ENCODE data around the gene PES1.
A peak's percentile ranks its signal among the peaks of the same experiment; 100 is the strongest.
"Not testable (repeated sequence)": the region's sequence is repeated elsewhere in the genome, so short reads cannot be mapped to it uniquely, and the experiment has no call there.

Gene PES1

GRCh38 chr22:30605449-30606110 is 13.9 kb upstream of the PES1 start:
- peaks cover 33% of the 10 kb centered on the region for H3K27me3 Mint-ChIP-seq
- H3K9me3 Mint-ChIP-seq: no peaks in the 10 kb centered on the region
- peak overlapping the region; percentile 51 for H3K27ac Mint-ChIP-seq (ENCODE audit: low read depth)
- peaks cover 15% of the 10 kb centered on the region for H3K4me1 Mint-ChIP-seq
- no peak overlapping the region for H3K4me3 Mint-ChIP-seq
- no peaks in the 10 kb centered on the region for H3K36me3 Mint-ChIP-seq (ENCODE audit: insufficient read depth)
- ATAC-seq (replicated peaks; ENCODE audit: extremely low read depth, poor library complexity, severe bottlenecking) (no peak), DNase-seq (ENCODE audit: low spot score in 2 of 2) (no peak)

- Mint-ChIP-seq H3K36me3 (ENCODE audit: insufficient read depth) (no peaks in the 10 kb centered on the region), H3K27me3 (peaks cover 24% of the 10 kb centered on the region), H3K27ac (ENCODE audit: low read depth) (no peak overlapping the region), H3K9me3 (no peaks in the 10 kb centered on the region), H3K4me3 (no peak overlapping the region), H3K4me1 (peaks cover 15% of the 10 kb centered on the region)
- DNase-seq (ENCODE audit: low spot score in 2 of 2) (no peak), ATAC-seq (replicated peaks; ENCODE audit: extremely low read depth, poor library complexity, severe bottlenecking) (no peak)
Observed at GRCh38 chr22:30604723-30605122, 13.0 kb upstream of the PES1 start.

DNA sequence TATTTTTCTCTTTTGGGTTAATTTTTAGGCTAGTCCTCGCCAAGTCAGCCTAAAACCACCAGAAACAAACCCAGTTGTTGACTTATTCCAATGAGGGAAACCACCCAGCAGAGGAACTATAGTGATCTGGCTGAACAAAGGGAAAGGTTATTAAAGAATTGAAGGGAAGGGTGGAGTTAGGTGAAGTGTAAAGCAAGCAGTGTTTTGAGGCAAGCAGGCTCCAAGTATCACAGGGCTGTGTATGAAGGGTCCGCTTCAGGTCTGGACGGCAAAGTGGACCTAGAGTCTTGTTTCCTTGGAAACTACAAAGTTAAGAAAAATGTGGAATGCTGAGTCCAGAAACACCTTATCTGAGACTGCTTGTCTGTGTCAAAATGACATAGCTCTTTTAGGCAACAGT is 12.1 kb upstream of the PES1 start:
- ATAC-seq (replicated peaks; ENCODE audit: extremely low read depth, poor library complexity, severe bottlenecking): no peak
- Mint-ChIP-seq H3K27me3 (peaks cover 15% of the 10 kb centered on the region), H3K4me1 (peaks cover 15% of the 10 kb centered on the region), H3K36me3 (ENCODE audit: insufficient read depth) (no peaks in the 10 kb centered on the region), H3K27ac (ENCODE audit: low read depth) (no peak overlapping the region), H3K9me3 (no peaks in the 10 kb centered on the region), H3K4me3 (no peak overlapping the region)
- no peak for DNase-seq (ENCODE audit: low spot score in 2 of 2)

DNA sequence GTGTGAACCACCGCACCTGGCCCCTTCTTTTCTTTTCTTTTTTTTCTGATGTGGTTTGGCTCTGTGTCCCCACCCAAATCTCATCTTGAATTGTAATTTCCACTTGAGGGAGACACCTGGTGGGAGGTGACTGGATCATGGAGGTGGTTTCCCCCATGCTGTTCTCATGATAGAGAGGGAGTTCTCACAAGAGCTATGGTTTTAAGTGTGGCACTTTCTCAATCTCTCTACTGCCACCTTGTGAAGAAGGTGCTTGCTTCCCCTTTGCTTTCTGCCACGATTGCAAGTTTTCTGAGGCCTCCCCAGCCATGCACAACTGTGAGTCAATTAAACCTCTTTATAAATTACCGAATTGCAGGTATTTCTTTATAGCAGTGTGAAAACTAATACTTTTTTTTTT is 10.3 kb upstream of the PES1 start:
- H3K27me3 Mint-ChIP-seq: peaks cover 2% of the 10 kb centered on the region
- no peaks in the 10 kb centered on the region for H3K36me3 Mint-ChIP-seq (ENCODE audit: insufficient read depth)
- no peak overlapping the region for H3K4me3 Mint-ChIP-seq
- H3K9me3 Mint-ChIP-seq: no peaks in the 10 kb centered on the region
- DNase-seq (ENCODE audit: low spot score in 2 of 2): no peak
- peaks cover 10% of the 10 kb centered on the region for H3K4me1 Mint-ChIP-seq
- no peak overlapping the region for H3K27ac Mint-ChIP-seq (ENCODE audit: low read depth)
- ATAC-seq (replicated peaks; ENCODE audit: extremely low read depth, poor library complexity, severe bottlenecking): no peak

GRCh38 chr22:30601464-30601863 is 9.8 kb upstream of the PES1 start:
- Mint-ChIP-seq H3K4me3 (no peak overlapping the region), H3K4me1 (peaks cover 6% of the 10 kb centered on the region), H3K27ac (ENCODE audit: low read depth) (no peak overlapping the region), H3K36me3 (ENCODE audit: insufficient read depth) (no peaks in the 10 kb centered on the region), H3K27me3 (no peaks in the 10 kb centered on the region), H3K9me3 (no peaks in the 10 kb centered on the region)
- ATAC-seq (replicated peaks; ENCODE audit: extremely low read depth, poor library complexity, severe bottlenecking) (no peak), DNase-seq (ENCODE audit: low spot score in 2 of 2) (no peak)

- H3K27me3 Mint-ChIP-seq: no peaks in the 10 kb centered on the region
- ATAC-seq (replicated peaks; ENCODE audit: extremely low read depth, poor library complexity, severe bottlenecking): no peak
- no peak overlapping the region for H3K27ac Mint-ChIP-seq (ENCODE audit: low read depth)
- H3K4me1 Mint-ChIP-seq: peaks cover 6% of the 10 kb centered on the region
- H3K36me3 Mint-ChIP-seq (ENCODE audit: insufficient read depth): no peaks in the 10 kb centered on the region
- H3K4me3 Mint-ChIP-seq: no peak overlapping the region
- H3K9me3 Mint-ChIP-seq: no peaks in the 10 kb centered on the region
- DNase-seq (ENCODE audit: low spot score in 2 of 2): no peak
Observed at GRCh38 chr22:30600921-30601320, 9.2 kb upstream of the PES1 start.

GRCh38 chr22:30598986-30599385 is 7.3 kb upstream of the PES1 start:
- DNase-seq (ENCODE audit: low spot score in 2 of 2) (no peak), ATAC-seq (replicated peaks; ENCODE audit: extremely low read depth, poor library complexity, severe bottlenecking) (no peak)
- H3K4me1 Mint-ChIP-seq: no peaks in the 10 kb centered on the region

DNA sequence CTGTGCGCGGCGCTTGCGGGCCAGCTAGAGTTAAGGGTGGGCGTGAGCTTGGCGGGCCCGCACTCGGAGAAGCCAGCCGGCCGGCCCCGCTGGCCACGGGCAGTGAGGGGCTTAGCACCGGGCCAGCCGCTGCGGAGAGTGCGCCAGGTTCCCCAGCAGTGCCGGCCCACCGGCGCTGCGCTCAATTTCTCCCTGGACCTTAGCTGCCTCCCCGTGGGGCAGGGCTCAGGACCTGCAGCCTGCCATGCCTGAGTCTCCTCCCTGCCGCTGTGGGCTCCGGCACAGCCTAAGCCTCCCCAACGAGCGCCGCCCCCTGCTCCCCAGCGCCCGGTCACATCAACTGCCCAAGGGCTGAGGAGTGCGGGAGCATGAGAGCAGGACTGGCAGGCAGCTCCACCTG is 5.2 kb upstream of the PES1 start:
- Mint-ChIP-seq H3K9me3 (no peaks in the 10 kb centered on the region), H3K4me3 (no peak overlapping the region), H3K4me1 (no peaks in the 10 kb centered on the region), H3K27ac (ENCODE audit: low read depth) (no peak overlapping the region), H3K27me3 (peaks cover 11% of the 10 kb centered on the region), H3K36me3 (ENCODE audit: insufficient read depth) (no peaks in the 10 kb centered on the region)
- no peak for DNase-seq (ENCODE audit: low spot score in 2 of 2)
- ATAC-seq (replicated peaks; ENCODE audit: extremely low read depth, poor library complexity, severe bottlenecking): no peak

More at GRCh38 chr22:30598986-30599385, 7.3 kb upstream of the PES1 start:
- H3K9me3 Mint-ChIP-seq: no peaks in the 10 kb centered on the region
- no peak overlapping the region for H3K4me3 Mint-ChIP-seq
- no peak overlapping the region for H3K27ac Mint-ChIP-seq (ENCODE audit: low read depth)
- H3K27me3 Mint-ChIP-seq: no peaks in the 10 kb centered on the region
- no peaks in the 10 kb centered on the region for H3K36me3 Mint-ChIP-seq (ENCODE audit: insufficient read depth)

- H3K4me1 Mint-ChIP-seq: no peaks in the 10 kb centered on the region
- DNase-seq (ENCODE audit: low spot score in 2 of 2) (no peak), ATAC-seq (replicated peaks; ENCODE audit: extremely low read depth, poor library complexity, severe bottlenecking) (no peak)
- H3K9me3 Mint-ChIP-seq: no peaks in the 10 kb centered on the region
- peaks cover 11% of the 10 kb centered on the region for H3K27me3 Mint-ChIP-seq
- no peak overlapping the region for H3K4me3 Mint-ChIP-seq
- no peak overlapping the region for H3K27ac Mint-ChIP-seq (ENCODE audit: low read depth)
- H3K36me3 Mint-ChIP-seq (ENCODE audit: insufficient read depth): no peaks in the 10 kb centered on the region
Observed at GRCh38 chr22:30596199-30596598, 4.5 kb upstream of the PES1 start.

GRCh38 chr22:30592360-30592713 is 627 bp upstream of the PES1 start:
- H3K27me3 Mint-ChIP-seq: peaks cover 11% of the 10 kb centered on the region
- H3K4me3 Mint-ChIP-seq; ATAC-seq (replicated peaks; ENCODE audit: extremely low read depth, poor library complexity, severe bottlenecking); DNase-seq (ENCODE audit: low spot score in 2 of 2); H3K9me3 Mint-ChIP-seq; H3K27ac Mint-ChIP-seq (ENCODE audit: low read depth): not testable (repeated sequence)
- peaks cover 18% of the 10 kb centered on the region for H3K36me3 Mint-ChIP-seq (ENCODE audit: insufficient read depth)
- peaks cover 14% of the 10 kb centered on the region for H3K4me1 Mint-ChIP-seq

DNA sequence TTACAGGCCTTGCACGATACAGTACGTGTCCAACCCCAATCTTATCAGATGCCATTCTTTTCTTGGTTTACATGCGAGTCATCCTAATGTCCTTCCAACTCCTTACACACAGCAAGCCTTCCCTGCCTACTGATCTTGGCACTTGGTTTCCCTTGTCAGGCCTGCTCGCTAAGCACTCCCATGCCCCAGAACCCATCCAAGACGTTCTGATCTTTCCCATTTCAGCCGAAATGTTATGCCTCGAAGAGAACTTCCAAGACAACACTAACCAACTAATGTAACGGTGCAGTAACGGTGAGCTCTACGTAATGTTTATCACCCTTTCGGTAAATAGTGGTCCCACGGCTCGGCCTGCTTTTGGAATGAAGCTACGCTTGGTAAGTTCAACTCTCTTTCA is 521 bp downstream of the PES1 start:
- Mint-ChIP-seq H3K27ac (ENCODE audit: low read depth) (no peak overlapping the region), H3K36me3 (ENCODE audit: insufficient read depth) (peaks cover 29% of the 10 kb centered on the region)
- ATAC-seq (replicated peaks; ENCODE audit: extremely low read depth, poor library complexity, severe bottlenecking): no peak

DNA sequence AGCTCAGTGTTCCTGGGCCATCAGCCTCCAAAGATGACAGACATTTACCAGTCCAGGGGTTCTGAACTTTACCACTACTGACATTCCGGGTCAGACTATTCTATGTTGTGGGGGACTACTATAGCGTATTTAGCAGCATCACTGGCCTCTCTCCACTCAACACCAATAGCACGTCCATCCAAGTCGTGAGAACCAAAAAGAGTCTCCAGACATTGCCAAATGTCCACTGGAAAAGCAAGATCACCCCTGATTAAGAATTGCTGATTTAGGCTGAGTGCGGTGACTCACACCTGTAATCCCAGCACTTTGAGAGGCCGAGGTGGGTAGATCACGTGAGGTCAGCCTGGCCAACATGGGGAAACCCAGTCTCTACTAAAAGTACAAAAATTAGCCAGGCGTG is 5.3 kb downstream of the PES1 start:
- Mint-ChIP-seq H3K36me3 (ENCODE audit: insufficient read depth) (peaks cover 54% of the 10 kb centered on the region), H3K4me3 (no peak overlapping the region), H3K27me3 (no peaks in the 10 kb centered on the region), H3K4me1 (peaks cover 14% of the 10 kb centered on the region), H3K9me3 (no peaks in the 10 kb centered on the region), H3K27ac (ENCODE audit: low read depth) (no peak overlapping the region)
- DNase-seq (ENCODE audit: low spot score in 2 of 2) (no peak), ATAC-seq (replicated peaks; ENCODE audit: extremely low read depth, poor library complexity, severe bottlenecking) (no peak)

More for the DNA sequence above, 521 bp downstream of the PES1 start:
- H3K4me3 Mint-ChIP-seq: no peak overlapping the region
- H3K4me1 Mint-ChIP-seq: peaks cover 14% of the 10 kb centered on the region
- DNase-seq (ENCODE audit: low spot score in 2 of 2): no peak
- H3K9me3 Mint-ChIP-seq: no peaks in the 10 kb centered on the region
- peaks cover 11% of the 10 kb centered on the region for H3K27me3 Mint-ChIP-seq

DNA sequence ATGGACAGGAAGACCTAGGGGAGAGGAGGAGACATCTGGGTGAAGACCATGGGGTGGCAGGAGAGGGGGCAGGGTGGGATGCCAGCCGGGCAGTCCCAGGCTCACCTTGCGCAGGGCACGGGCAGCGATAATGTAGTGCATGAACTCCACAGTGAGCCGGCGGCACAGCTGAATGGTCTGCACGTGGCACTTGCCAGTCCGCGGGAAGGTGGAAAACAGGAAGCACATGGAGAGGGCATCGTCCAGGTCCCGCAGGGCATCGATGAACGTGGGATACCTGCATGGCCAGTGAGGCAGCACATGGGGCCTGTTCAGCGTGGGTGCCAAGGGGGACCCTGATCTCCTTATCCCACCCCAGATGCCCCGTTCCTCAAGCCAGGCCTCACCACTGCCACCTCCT is 7.3 kb downstream of the PES1 start:
- H3K4me3 Mint-ChIP-seq: no peak overlapping the region
- peaks cover 2% of the 10 kb centered on the region for H3K4me1 Mint-ChIP-seq
- no peak overlapping the region for H3K27ac Mint-ChIP-seq (ENCODE audit: low read depth)
- peaks cover 68% of the 10 kb centered on the region for H3K36me3 Mint-ChIP-seq (ENCODE audit: insufficient read depth)
- DNase-seq (ENCODE audit: low spot score in 2 of 2) (no peak), ATAC-seq (replicated peaks; ENCODE audit: extremely low read depth, poor library complexity, severe bottlenecking) (no peak)
- H3K9me3 Mint-ChIP-seq: no peaks in the 10 kb centered on the region
- no peaks in the 10 kb centered on the region for H3K27me3 Mint-ChIP-seq
